ENCODE measurements around the gene FOXN1.

- TF ChIP-seq, protein P1, sequence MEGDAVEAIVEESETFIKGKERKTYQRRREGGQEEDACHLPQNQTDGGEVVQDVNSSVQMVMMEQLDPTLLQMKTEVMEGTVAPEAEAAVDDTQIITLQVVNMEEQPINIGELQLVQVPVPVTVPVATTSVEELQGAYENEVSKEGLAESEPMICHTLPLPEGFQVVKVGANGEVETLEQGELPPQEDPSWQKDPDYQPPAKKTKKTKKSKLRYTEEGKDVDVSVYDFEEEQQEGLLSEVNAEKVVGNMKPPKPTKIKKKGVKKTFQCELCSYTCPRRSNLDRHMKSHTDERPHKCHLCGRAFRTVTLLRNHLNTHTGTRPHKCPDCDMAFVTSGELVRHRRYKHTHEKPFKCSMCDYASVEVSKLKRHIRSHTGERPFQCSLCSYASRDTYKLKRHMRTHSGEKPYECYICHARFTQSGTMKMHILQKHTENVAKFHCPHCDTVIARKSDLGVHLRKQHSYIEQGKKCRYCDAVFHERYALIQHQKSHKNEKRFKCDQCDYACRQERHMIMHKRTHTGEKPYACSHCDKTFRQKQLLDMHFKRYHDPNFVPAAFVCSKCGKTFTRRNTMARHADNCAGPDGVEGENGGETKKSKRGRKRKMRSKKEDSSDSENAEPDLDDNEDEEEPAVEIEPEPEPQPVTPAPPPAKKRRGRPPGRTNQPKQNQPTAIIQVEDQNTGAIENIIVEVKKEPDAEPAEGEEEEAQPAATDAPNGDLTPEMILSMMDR (IDR thresholded peaks at IDR 0.05), result peak; percentile 80 to 93 (median 91)
- TF ChIP-seq POLR2A (IDR thresholded peaks at IDR 0.05), result no peak
Observed at GRCh38 chr17:28547623-28548416, 41.7 kb downstream of the FOXN1 start.

All from body of pancreas (tissue), 4 donors.